K562 (cell line): ENCODE results near the gene MRPL27. TPM values are rescaled to one million over a fixed set of nuclear protein-coding genes. Genes with fewer than 3 reads are reported as not detected.

Source experiments
- BRCA1 ChIP-seq, 2 experiments: fragments of 450-650 bp in 1 of 2; sonication (generic) in 1 of 2; formaldehyde crosslinking in 1 of 2; IDR thresholded peaks; 2 replicates each; pipeline versions ENCODE4 v1.5.0 to v1.6.1; 2017 to 2020; ENCODE audit warnings: mild to moderate bottlenecking in 1 of 2, missing genetic modification reagents in 1 of 2
- CEBPB ChIP-seq: fragments of 450-650 bp; IDR thresholded peaks from 2 replicates; pipeline ENCODE4 v1.6.1; 2016; ENCODE audit warnings: missing genetic modification characterization, missing compliant biosample characterization
- HNRNPK ChIP-seq: fragments of 200-400 bp; formaldehyde crosslinking; IDR thresholded peaks from one replicate; pipeline ENCODE4 v1.6.1; 2018; ENCODE audit warnings: mild to moderate bottlenecking, low read depth, low read length; ENCODE audit not compliant: poor library complexity, severe bottlenecking
- MBD2 ChIP-seq: sonication (generic); IDR thresholded peaks from 2 replicates; pipeline ENCODE4 v1.6.1; 2016; ENCODE audit warnings: low read depth, borderline replicate concordance
- POLR2AphosphoS5 ChIP-seq: IDR thresholded peaks from 2 replicates; pipeline ENCODE4 v1.6.1; 2011; ENCODE audit warnings: mild to moderate bottlenecking, low read depth, low read length, moderate library complexity; ENCODE audit not compliant: control insufficient read depth, insufficient read depth
- POU5F1 ChIP-seq: fragments of 150-350 bp; IDR thresholded peaks from 2 replicates; pipeline ENCODE4 v1.6.1; 2014; ENCODE audit warnings: borderline replicate concordance, low read length, low read depth, mild to moderate bottlenecking; ENCODE audit not compliant: partially characterized antibody
- RFX1 ChIP-seq: fragments of 450-650 bp; IDR thresholded peaks from 2 replicates; pipeline ENCODE4 v1.6.1; 2016; ENCODE audit warnings: mild to moderate bottlenecking, moderate library complexity
- THRAP3 ChIP-seq: fragments of 450-650 bp; IDR thresholded peaks from 2 replicates; pipeline ENCODE4 v1.6.1; 2016; ENCODE audit warnings: mild to moderate bottlenecking, inconsistent platforms, borderline replicate concordance
- ZNF146 ChIP-seq: IDR thresholded peaks from one replicate; pipeline ENCODE4 v1.6.1; 2018; ENCODE audit warnings: missing compliant biosample characterization; ENCODE audit not compliant: unreplicated experiment
- ZNF253 ChIP-seq: fragments of 250-450 bp; sonication (Bioruptor Pico); conservative IDR thresholded peaks from 2 replicates; pipeline ENCODE4 v1.6.1; 2021; ENCODE audit warnings: mild to moderate bottlenecking
- ZNF316 ChIP-seq: fragments of 450-650 bp; IDR thresholded peaks from 2 replicates; pipeline ENCODE4 v1.6.1; 2016
- ZNF77 ChIP-seq: fragments of 250-450 bp; sonication (Bioruptor Pico); IDR thresholded peaks from 2 replicates; pipeline ENCODE4 v1.5.0; 2020
- polyA plus RNA-seq, 8 experiments: library from polyadenylated mRNA; depleted of rRNA in 4 of 8; stranded (reverse) in 5 of 8; unstranded in 3 of 8; fragments of >200 nt; fragmentation: Nextera tagmentation in 2 of 8; fragmentation: Illumina TruSeq in 1 of 8; extraction: Ambion mirVana in 2 of 8; extraction: Trizol in 1 of 8; gene quantifications; 2 replicates each; pipeline versions ENCODE4 v1.2.1 to v1.2.3, GENCODE V29; 2011 to 2014; ENCODE audit warnings: inconsistent platforms in 1 of 8, missing spikeins in 1 of 8
- total RNA-seq, 7 experiments: library from RNA; depleted of rRNA in 6 of 7; stranded (reverse); fragments of >200 nt in 6 of 7; fragmentation: Illumina TruSeq in 2 of 7; extraction: Trizol in 2 of 7; gene quantifications; 2 replicates each; pipeline versions ENCODE4 v1.2.1 to v1.2.3, GENCODE V29; 2011 to 2021; ENCODE audit warnings: low replicate concordance in 1 of 7
- TF ChIP-seq, protein P1 (sequence below), 2 experiments: fragments of 450-650 bp; IDR thresholded peaks; 2 replicates each; pipeline ENCODE4 v1.6.1; 2016

Gene MRPL27
- total and polyA plus RNA-seq, 9 of the 15 experiments (the other 6 are each of a cell fraction or from before 2014, with no cell fraction given): 96.3 to 401 (median 142) TPM

DNA sequence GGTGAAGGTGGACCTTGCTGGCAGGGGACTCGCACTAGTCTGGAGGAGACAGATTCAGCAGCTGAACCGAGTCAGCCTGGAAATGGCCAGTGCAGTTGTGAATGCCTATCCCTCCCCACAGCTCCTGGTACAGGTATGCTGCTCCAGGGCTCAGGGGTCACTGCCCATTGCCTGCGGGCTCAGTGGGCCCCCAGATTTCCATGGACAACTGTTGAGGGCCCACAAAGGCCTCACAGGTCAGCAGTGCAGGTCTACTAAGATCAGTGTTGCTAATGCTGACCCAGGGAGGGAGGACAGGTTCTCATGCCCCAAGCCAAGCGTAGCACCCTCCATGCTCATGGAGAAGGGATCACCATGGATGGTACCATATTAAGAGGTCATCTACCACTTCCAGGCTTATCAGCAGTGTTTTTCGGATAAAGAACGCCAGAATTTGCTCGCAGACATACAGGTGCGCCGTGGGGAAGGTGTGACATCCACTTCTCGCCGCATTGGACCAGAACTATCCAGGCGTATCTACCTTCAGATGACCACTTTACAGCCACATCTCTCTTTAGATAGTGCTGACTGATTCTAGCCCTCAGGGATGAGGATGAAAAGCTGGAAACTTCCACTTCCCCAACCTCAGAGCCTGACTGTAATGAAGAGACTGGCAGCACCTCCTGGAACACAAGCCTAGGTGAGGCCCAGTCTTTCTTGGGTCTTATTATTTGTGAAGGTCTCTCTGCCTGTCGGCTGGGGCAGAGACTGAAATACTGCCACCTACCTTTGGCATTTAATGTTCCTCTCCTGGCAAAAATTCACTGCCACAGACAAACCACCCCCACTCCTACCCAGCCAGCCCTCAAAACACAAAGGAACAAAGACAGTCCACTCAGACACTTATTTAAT is 7.6 kb upstream of the MRPL27 start (continued):
- TF ChIP-seq, protein P1, sequence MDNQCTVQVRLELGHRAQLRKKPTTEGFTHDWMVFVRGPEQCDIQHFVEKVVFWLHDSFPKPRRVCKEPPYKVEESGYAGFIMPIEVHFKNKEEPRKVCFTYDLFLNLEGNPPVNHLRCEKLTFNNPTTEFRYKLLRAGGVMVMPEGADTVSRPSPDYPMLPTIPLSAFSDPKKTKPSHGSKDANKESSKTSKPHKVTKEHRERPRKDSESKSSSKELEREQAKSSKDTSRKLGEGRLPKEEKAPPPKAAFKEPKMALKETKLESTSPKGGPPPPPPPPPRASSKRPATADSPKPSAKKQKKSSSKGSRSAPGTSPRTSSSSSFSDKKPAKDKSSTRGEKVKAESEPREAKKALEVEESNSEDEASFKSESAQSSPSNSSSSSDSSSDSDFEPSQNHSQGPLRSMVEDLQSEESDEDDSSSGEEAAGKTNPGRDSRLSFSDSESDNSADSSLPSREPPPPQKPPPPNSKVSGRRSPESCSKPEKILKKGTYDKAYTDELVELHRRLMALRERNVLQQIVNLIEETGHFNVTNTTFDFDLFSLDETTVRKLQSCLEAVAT (IDR thresholded peaks at IDR 0.05): no peak
- TF ChIP-seq ZNF77 (0 out of 2 replicates have a peak, but pooled peaks have one; percentile 65), BRCA1 (IDR thresholded peaks at IDR 0.05) (no peak), BRCA1 (CRISPR knock-in tag; IDR thresholded peaks at IDR 0.05) (no peak), CEBPB (no peak), ZNF316 (no peak), POU5F1 (no peak), MBD2 (no peak), THRAP3 (no peak), ZNF146 (no peak), RFX1 (no peak), HNRNPK (no peak), ZNF253 (CRISPR knock-in tag) (no peak), POLR2AphosphoS5 (peak; percentile 13; the same call in 1 of the 2 replicates)
